Heart left ventricle (tissue), 16 donors: ENCODE results near the gene SV2B. TPM values are rescaled to one million over a fixed set of nuclear protein-coding genes. Genes with fewer than 3 reads are reported as not detected.

Experiments used
- ATAC-seq, 4 donors: fragments of 200-7000 bp; cut with Tn5 transposase; one replicate each; pipeline ENCODE4 v1.9.1; 2020 to 2022; ENCODE audit warnings: moderate library complexity in 4 of 4, mild to moderate bottlenecking in 3 of 4, moderate number of reproducible peaks in 1 of 4
- DNase-seq, 5 donors: peaks; one replicate each; pipeline ENCODE4 v3.0.0-alpha.2; 2020
- H3K27ac ChIP-seq, 12 donors: fragments of 200-600 bp; sonication (generic) in 4 of 12; one replicate each; pipeline versions ENCODE4 v1.5.0 to v1.8.0; 2016 to 2022; ENCODE audit warnings: mild to moderate bottlenecking in 2 of 12
- H3K27me3 ChIP-seq, 9 donors: fragments of 200-600 bp; sonication (generic) in 2 of 9; one replicate each; pipeline versions ENCODE4 v1.5.1 to v1.8.0; 2016 to 2022; ENCODE audit warnings: mild to moderate bottlenecking in 3 of 9
- H3K36me3 ChIP-seq, 9 donors: fragments of 200-600 bp; sonication (generic) in 2 of 9; one replicate each; pipeline versions ENCODE4 v1.5.0 to v1.8.0; 2018 to 2022; ENCODE audit warnings: mild to moderate bottlenecking in 2 of 9
- H3K4me1 ChIP-seq, 12 donors: fragments of 200-600 bp; sonication (generic) in 4 of 12; one replicate each; pipeline versions ENCODE4 v1.5.0 to v1.8.0; 2016 to 2022; ENCODE audit warnings: mild to moderate bottlenecking in 3 of 12
- H3K4me3 ChIP-seq, 12 donors: fragments of 200-600 bp; sonication (generic) in 4 of 12; one replicate each; pipeline versions ENCODE4 v1.5.0 to v1.8.0; 2017 to 2022; ENCODE audit warnings: mild to moderate bottlenecking in 9 of 12, moderate library complexity in 4 of 12
- H3K9me3 ChIP-seq, 12 donors: fragments of 200-600 bp; sonication (generic) in 4 of 12; one replicate each; pipeline versions ENCODE4 v1.5.0 to v1.8.0; 2016 to 2022; ENCODE audit warnings: mild to moderate bottlenecking in 1 of 12
- CTCF ChIP-seq, 12 donors: fragments of 200-600 bp; sonication (generic) in 4 of 12; IDR thresholded peaks; one replicate each; pipeline versions ENCODE4 v1.5.0 to v1.8.0; 2018 to 2022; ENCODE audit warnings: antibody characterized with exemption in 12 of 12, mild to moderate bottlenecking in 5 of 12
- POLR2A ChIP-seq, 2 donors: fragments of 450-650 bp; IDR thresholded peaks; one replicate each; pipeline ENCODE4 v1.6.1; 2017; ENCODE audit warnings: antibody characterized with exemption in 2 of 2, mild to moderate bottlenecking in 2 of 2, moderate library complexity in 2 of 2
- WGBS, 4 donors: extraction: QIAGEN DNeasy Blood & Tissue Kit in 2 of 4; methylation state at CpG; one replicate each; pipeline versions ENCODE4 v1.1.5 to v1.1.7; 2013 to 2018; 5-methylcytosine and 5-hydroxymethylcytosine counted together
- intact Hi-C, 10 donors: fragments of 100-400 bp; cut with DNase I; formaldehyde crosslinking; loops; one replicate each; pipeline versions ENCODE4 v1.11.1 to v1.14.2; 2022
- polyA plus RNA-seq, 2 donors: library from polyadenylated mRNA; stranded (reverse); fragments of 200-250 nt; gene quantifications; one replicate each; pipeline ENCODE4 v1.2.3, GENCODE V29; 2013
- total RNA-seq, 9 donors: library from RNA; depleted of rRNA in 2 of 9; stranded (reverse); fragments of >200 nt in 2 of 9; fragmentation: NEBNext Ultra II Directional in 3 of 9; extraction: Animal tissue kit (Norgen Biotek cat#: 25700) in 3 of 9; gene quantifications; one replicate each; pipeline versions ENCODE4 v1.1.0 to v1.2.4, GENCODE V29; 2016 to 2023
- donor health status: ischemic (EF 13 %, LVEDD 7.1; RV severe dilation, severe dysfunction).
- donor health status: healthy with polysubstance abuse.
- donor health status: DM: no; HTN: yes; CAD: no.
- donor health status: DM: no; HTN: no; CAD: no.
- donor health status: ischemic (EF 25% LVEDD 6.9; RV normal size, moderate dysfunction).
- donor health status: ischemic (EF 25% LVEDD 5.7; RV mildly dilated, moderate dysfunction).
- donor health status: healthy.
- donor health status: DM: yes; HTN: yes; CAD: no.
- donor health status: ischemic (EF 35%, LVEDD 5.7; RV mildly dilated, moderate dysfunction).
- donor health status: nonischemic (EF 11% LVEDD 7.7; RV severe dilation, severe dysfunction).
- donor health status: DM: yes; HTN: yes; CAD: no.
- donor health status: PGD.
- donor health status: ischemic (EF 29% LVEDD 5.4; RV normal size, mild dysfunction).
- donor health status: nonischemic (EF 23%, LVEDD 6.1; RV moderate dilation, normal function).

SV2B gene
- total and polyA plus RNA-seq, 11 donors, result 0.42 to 23.5 (median 1.9) TPM

GRCh38 chr15:91152896-91153581 is 53.0 kb downstream of the SV2B start:
- no peaks in the 10 kb centered on the region for H3K36me3 ChIP-seq
- no peak overlapping the region for H3K4me3 ChIP-seq
- intact Hi-C loops, result no loop called here
- 62 to 79% (median 76%) methylated on average over 7 to 10 of the region's 10 CpGs for WGBS, 4 donors
- DNase-seq (no peak), ATAC-seq (no peak)
- peaks cover 0 to 13% (median 0%) of the 10 kb centered on the region in 9 donors for H3K27me3 ChIP-seq
- peaks cover 0 to 10% (median 0%) of the 10 kb centered on the region in 12 donors for H3K4me1 ChIP-seq
- H3K27ac ChIP-seq, result no peak overlapping the region
- TF ChIP-seq CTCF (IDR thresholded peaks at IDR 0.05) (no peak), POLR2A (IDR thresholded peaks at IDR 0.05) (no peak)
- no peaks in the 10 kb centered on the region for H3K9me3 ChIP-seq

DNA sequence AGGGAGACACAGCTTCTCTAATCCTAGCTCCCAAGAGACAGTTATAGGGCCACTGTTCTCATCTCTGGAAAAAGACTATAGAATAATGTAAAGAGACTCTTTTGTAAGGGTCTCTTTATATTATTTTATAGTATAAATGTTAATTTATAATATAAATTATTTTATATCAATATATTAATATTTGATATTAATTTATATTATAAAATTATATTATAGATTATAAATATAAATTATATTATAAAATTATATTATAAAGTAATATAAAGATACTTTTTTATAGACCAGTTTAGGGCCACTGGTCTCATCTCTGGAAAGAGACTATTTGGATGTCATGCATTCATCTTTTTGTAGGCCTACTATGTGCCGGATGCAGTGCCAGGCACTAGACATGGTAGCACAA is 53.9 kb downstream of the SV2B start:
- H3K27ac ChIP-seq, result no peak overlapping the region
- 88 to 92% (median 90%) methylated on average over 1 of the region's 1 CpG for WGBS, 4 donors
- TF ChIP-seq POLR2A (IDR thresholded peaks at IDR 0.05) (no peak), CTCF (IDR thresholded peaks at IDR 0.05) (no peak)
- peaks cover 0 to 10% (median 0%) of the 10 kb centered on the region in 12 donors for H3K4me1 ChIP-seq
- intact Hi-C loops, result no loop called here
- no peak overlapping the region for H3K4me3 ChIP-seq
- peaks cover 0 to 13% (median 0%) of the 10 kb centered on the region in 9 donors for H3K27me3 ChIP-seq
- ATAC-seq (no peak), DNase-seq (no peak)
- H3K36me3 ChIP-seq, result no peaks in the 10 kb centered on the region
- no peaks in the 10 kb centered on the region for H3K9me3 ChIP-seq

DNA sequence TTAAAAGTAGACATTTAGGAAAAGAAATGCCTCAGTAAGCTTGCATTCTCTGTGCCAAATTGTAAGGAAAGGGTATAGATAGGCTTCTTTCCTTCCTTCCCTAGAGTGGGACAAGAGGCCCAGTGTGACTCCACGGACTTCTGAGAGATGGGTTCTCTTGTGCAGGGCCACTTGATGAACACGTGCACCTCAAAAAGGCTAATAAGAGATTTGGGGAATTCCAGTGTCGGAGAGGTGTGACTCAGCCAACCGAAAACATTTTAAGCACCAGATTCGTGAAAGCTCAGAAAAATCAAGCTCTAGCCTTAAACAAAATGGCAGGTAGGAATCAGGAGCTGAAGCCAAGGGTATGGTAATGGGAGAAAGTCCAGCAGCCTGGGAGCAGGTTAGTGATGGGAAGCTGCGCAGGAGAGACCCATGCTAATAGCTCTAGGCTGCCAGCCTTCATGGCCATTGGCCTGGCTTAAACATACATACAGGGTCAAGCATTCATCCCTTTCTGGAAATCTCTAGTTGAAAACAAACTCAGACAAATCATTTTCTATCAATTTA is 56.2 kb downstream of the SV2B start:
- TF ChIP-seq CTCF (IDR thresholded peaks at IDR 0.05), result no peak
- TF ChIP-seq POLR2A (IDR thresholded peaks at IDR 0.05), result no peak
- Histone ChIP-seq H3K27ac (no peak overlapping the region), H3K9me3 (no peaks in the 10 kb centered on the region), H3K27me3 (peaks cover 0 to 4% (median 0%) of the 10 kb centered on the region in 9 donors), H3K36me3 (no peaks in the 10 kb centered on the region), H3K4me3 (no peak overlapping the region), H3K4me1 (peaks cover 0 to 10% (median 0%) of the 10 kb centered on the region in 12 donors)
- WGBS, 4 donors, result 87 to 93% (median 91%) methylated on average over 6 of the region's 6 CpGs
- DNase-seq (no peak), ATAC-seq (no peak)
- intact Hi-C loops, result no loop called here

GRCh38 chr15:91158415-91159394 is 58.6 kb downstream of the SV2B start:
- H3K27me3 ChIP-seq, result peaks cover 0 to 3% (median 0%) of the 10 kb centered on the region in 9 donors
- no peaks in the 10 kb centered on the region for H3K36me3 ChIP-seq
- 82 to 90% (median 89%) methylated on average over 7 of the region's 7 CpGs for WGBS, 4 donors
- H3K27ac ChIP-seq, result no peak overlapping the region
- no peak for TF ChIP-seq POLR2A (IDR thresholded peaks at IDR 0.05)
- no peak for TF ChIP-seq CTCF (IDR thresholded peaks at IDR 0.05)
- DNase-seq (no peak), ATAC-seq (no peak)
- intact Hi-C loops, result no loop called here
- H3K4me3 ChIP-seq, result no peak overlapping the region
- H3K4me1 ChIP-seq, result peaks cover 0 to 10% (median 0%) of the 10 kb centered on the region in 12 donors
- peaks cover 0 to 3% (median 0%) of the 10 kb centered on the region in 12 donors for H3K9me3 ChIP-seq
